Pons (tissue), 1 donor: Measurements from ENCODE around the gene MRPS17.
"Not testable (repeated sequence)": the region's sequence is repeated elsewhere in the genome, so short reads cannot be mapped to it uniquely, and the experiment has no call there.

Source experiments
- DNase-seq: peaks from one replicate; pipeline ENCODE4 v3.0.0-alpha.2; 2016; ENCODE audit warnings: low spot score

The MRPS17 gene

GRCh38 chr7:55951637-55952351 is at the start of gene MRPS17:
Gene MRPS17, plus strand, starts transcription at chr7:55951877. Its CDS starts 1,319 bp downstream, at chr7:55953196.
- DNase-seq, result peak; percentile 81

- no peak for DNase-seq
Observed at GRCh38 chr7:55903985-55904759, 47.5 kb upstream of the MRPS17 start.

- DNase-seq, result peak; percentile 93
Observed at GRCh38 chr7:55912748-55913158, 38.9 kb upstream of the MRPS17 start.

GRCh38 chr7:55917771-55918170 is 33.9 kb upstream of the MRPS17 start:
- DNase-seq, result no peak

GRCh38 chr7:55928006-55928767 is 23.5 kb upstream of the MRPS17 start:
- DNase-seq, result no peak

GRCh38 chr7:55931421-55932151 is 20.1 kb upstream of the MRPS17 start:
- no peak for DNase-seq

GRCh38 chr7:55939514-55940123 is 12.1 kb upstream of the MRPS17 start:
- no peak for DNase-seq

- DNase-seq, result no peak
Observed at GRCh38 chr7:55946545-55946944, 5.1 kb upstream of the MRPS17 start.

GRCh38 chr7:55952352-55952671 is 635 bp downstream of the MRPS17 start:
- not testable (repeated sequence) for DNase-seq

- DNase-seq, result no peak
Observed at GRCh38 chr7:55953707-55954475, 2.2 kb downstream of the MRPS17 start.

- no peak for DNase-seq
Observed at GRCh38 chr7:55957190-55957589, 5.5 kb downstream of the MRPS17 start.

GRCh38 chr7:55962014-55962413 is 10.3 kb downstream of the MRPS17 start:
- DNase-seq, result no peak

- DNase-seq, result no peak
Observed at GRCh38 chr7:55963584-55964168, 12.0 kb downstream of the MRPS17 start.

GRCh38 chr7:55964261-55965099 is 12.8 kb downstream of the MRPS17 start, which contains the start of gene NIPSNAP2:
Gene NIPSNAP2, plus strand, starts transcription at chr7:55964585. Its CDS starts 25 bp downstream, at chr7:55964610.
- peak; percentile 60 for DNase-seq

GRCh38 chr7:55965100-55965470 is 13.4 kb downstream of the MRPS17 start:
- no peak for DNase-seq

- DNase-seq, result no peak
Observed at GRCh38 chr7:55965805-55966421, 14.2 kb downstream of the MRPS17 start.

- DNase-seq, result no peak
Observed at GRCh38 chr7:55966851-55967250, 15.2 kb downstream of the MRPS17 start.

- DNase-seq, result no peak
Observed at GRCh38 chr7:55969391-55969790, 17.7 kb downstream of the MRPS17 start.

- no peak for DNase-seq
Observed at GRCh38 chr7:55970561-55970960, 18.9 kb downstream of the MRPS17 start.
